Tibial nerve (tissue), 4 donors: Measurements from ENCODE around the gene FAM185A.

Experiments
- EP300 ChIP-seq, 2 donors: sonication (generic); formaldehyde crosslinking; IDR thresholded peaks; one replicate each; pipeline ENCODE4 v1.6.1; 2017; ENCODE audit warnings: antibody characterized with exemption in 2 of 2, mild to moderate bottlenecking in 1 of 2
- POLR2A ChIP-seq, 2 donors: fragments of 450-650 bp; IDR thresholded peaks; one replicate each; pipeline ENCODE4 v1.6.1; 2017; ENCODE audit warnings: antibody characterized with exemption in 2 of 2, mild to moderate bottlenecking in 2 of 2, moderate library complexity in 2 of 2
- TF ChIP-seq, protein P1 (sequence below), 5 experiments: fragments of 200-600 bp in 3 of 5; fragments of 450-650 bp in 2 of 5; sonication (generic) in 3 of 5; IDR thresholded peaks; one replicate each; pipeline ENCODE4 v1.5.1; 2016 to 2019; ENCODE audit warnings: antibody characterized with exemption in 5 of 5, mild to moderate bottlenecking in 3 of 5, moderate library complexity in 2 of 5

GRCh38 chr7:102833343-102833742, 84.5 kb downstream of the FAM185A start:
- TF ChIP-seq, protein P1, sequence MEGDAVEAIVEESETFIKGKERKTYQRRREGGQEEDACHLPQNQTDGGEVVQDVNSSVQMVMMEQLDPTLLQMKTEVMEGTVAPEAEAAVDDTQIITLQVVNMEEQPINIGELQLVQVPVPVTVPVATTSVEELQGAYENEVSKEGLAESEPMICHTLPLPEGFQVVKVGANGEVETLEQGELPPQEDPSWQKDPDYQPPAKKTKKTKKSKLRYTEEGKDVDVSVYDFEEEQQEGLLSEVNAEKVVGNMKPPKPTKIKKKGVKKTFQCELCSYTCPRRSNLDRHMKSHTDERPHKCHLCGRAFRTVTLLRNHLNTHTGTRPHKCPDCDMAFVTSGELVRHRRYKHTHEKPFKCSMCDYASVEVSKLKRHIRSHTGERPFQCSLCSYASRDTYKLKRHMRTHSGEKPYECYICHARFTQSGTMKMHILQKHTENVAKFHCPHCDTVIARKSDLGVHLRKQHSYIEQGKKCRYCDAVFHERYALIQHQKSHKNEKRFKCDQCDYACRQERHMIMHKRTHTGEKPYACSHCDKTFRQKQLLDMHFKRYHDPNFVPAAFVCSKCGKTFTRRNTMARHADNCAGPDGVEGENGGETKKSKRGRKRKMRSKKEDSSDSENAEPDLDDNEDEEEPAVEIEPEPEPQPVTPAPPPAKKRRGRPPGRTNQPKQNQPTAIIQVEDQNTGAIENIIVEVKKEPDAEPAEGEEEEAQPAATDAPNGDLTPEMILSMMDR (IDR thresholded peaks at IDR 0.05), result no peak
- TF ChIP-seq EP300 (IDR thresholded peaks at IDR 0.05), result no peak
- no peak for TF ChIP-seq POLR2A (IDR thresholded peaks at IDR 0.05)
